ENCODE measurements around the gene CLDN20.
A peak's percentile ranks its signal among the peaks of the same experiment; 100 is the strongest.
"Not testable (repeated sequence)": the region's sequence is repeated elsewhere in the genome, so short reads cannot be mapped to it uniquely, and the experiment has no call there.

The CLDN20 gene

DNA sequence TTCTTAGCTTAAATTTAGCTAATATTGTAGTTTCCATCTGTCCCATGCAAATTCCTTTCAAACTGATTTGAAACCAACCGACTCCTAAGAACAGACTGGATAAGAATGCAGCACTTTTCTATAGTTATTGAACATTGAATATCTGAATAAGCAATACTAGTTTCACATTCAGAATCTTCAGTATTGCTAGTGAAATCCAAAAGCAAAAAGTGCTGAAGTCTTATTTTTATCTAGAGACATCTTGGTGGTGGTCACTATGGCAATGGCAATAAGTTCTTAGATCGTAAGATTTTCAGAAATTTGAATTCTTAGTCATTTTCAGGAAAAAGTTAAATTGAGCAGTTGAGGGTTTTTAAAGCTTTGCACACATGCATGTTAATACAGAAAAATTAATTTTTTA is 47.8 kb downstream of the CLDN20 start:
- no peak for DNase-seq (ENCODE audit: low read depth, low spot score)

DNA sequence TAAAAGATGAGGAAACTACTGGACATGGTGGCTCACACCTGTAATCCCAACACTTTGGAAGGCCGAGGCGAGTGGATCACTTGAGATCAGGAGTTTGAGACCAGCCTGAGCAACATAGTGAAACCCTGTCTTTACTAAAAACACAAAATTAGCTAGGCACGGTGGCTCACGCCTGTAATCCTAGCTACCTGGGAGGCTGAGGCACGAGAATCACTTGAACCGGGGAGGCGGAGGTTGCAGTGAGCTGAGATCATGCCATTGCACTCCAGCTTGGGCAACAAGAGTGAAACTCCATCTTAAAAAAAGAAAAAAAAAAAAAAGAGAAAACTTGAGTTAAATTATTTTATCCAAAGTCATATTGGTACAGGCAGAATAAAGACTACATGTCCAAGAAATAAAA is 49.1 kb downstream of the CLDN20 start:
- not testable (repeated sequence) for DNase-seq (ENCODE audit: low read depth, low spot score)

DNA sequence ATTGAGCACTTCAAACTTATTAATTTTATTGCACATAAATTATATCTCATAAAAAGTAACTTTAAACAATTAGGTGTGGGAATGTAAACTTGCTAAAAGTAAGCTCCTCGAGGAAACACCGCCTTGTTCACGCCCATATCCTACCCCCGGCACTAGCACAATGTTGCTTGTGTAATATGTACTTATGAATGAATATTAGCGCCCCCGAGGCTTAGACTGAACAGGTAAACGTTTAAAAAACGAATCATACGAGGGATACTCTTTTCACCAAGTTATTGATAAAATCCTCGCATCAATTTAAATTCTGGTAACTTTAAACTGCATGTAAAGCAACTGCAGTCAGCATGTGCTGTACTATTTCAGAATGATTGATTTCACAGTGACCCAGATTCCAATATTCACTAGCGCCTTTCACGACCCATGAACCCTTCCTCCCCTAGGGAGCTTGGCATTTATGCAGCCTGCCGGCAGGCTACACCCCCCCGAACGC is 49.8 kb downstream of the CLDN20 start:
- no peak for DNase-seq (ENCODE audit: low read depth, low spot score)

DNA sequence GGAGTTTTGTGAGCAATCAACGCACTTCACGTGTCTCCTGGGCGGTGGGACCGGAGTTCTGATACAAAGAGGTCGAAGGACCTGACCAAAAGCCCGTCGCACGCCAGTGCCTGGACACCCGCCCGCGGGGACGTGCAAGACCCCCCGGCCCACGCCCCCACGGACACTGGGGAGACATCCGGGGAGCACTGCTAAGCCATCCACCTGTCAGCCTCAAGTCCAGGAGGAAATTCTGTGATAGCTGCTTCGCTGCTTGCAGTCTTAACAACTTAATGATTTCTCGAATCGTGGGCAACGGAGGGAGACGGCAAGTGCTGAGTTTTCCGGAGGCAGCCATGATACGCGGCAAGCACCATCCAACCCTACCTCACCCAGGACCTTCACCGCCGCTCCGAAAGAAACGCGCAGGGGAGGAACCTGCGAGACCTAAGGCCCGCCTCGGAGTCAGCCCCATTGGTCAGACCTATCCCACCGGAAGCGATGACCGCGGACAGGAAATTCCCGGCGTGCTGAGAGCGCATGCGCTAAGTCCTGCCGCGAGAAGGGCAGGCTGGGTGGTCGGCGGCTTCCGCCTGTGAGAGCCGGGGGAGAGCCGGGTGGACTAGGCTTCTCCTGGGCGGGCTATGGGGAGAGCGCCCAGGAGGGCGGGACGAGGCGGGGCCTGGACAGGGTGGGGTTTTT is 50.4 kb downstream of the CLDN20 start, which contains the start of gene TFB1M:
Gene TFB1M (minus strand): TSS at position 393 of the 681 bp plus-strand sequence. CDS start 56 bp downstream, at position 337.
- DNase-seq (ENCODE audit: low read depth, low spot score) = peak; percentile 98

DNA sequence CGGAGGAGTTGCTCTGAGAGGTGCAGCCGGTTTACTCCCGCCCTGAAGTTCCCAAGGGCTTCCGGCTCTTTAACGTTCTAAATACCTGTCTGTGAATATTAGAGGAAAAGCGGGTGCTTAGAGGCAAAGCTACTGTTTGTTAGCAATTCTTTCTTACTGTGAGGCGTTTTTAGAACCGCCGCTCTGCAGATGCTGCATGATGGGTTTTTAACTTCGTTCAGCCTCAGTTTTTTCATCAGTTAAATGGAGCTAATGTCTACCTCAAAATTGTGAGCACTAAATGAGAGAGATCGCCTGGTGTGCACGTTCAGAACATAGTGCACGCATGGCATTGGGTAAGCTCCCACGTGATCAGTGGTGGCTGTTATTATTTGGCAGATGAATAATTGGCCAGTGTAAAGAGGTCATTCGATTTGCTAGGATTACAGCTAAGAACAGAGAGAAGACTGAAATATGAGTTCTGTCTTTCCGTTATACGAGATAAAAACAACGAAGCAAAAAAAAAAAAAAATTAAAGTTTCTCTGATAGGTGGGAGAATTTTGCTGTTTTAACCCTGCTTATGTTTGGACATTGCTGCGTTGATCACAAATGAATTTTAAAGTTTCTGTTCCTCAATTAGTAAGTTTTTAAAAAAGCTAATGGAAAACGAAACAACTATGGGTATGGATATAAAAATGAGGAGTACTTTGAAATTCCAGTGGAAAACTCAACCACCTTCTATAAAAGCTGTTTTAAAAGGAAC is 51.1 kb downstream of the CLDN20 start:
- DNase-seq (ENCODE audit: low read depth, low spot score) = peak; percentile 52

DNA sequence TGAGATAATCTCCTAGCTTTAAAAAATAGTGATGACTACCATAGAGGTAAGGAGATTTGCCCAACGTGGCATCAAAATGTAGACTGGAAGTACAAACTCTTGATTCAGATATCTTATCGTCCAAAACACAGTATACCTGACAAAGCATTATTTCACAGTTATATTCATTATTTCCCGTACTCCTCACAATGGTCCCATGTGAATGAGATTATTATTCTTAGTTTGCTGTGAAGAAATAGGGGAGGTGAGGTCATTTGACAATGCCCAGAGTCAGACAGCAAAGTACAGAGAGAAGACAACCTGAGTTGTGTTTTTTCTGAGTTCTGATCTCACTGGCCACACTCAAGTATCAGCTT is 51.7 kb downstream of the CLDN20 start:
- DNase-seq (ENCODE audit: low read depth, low spot score) = no peak

DNA sequence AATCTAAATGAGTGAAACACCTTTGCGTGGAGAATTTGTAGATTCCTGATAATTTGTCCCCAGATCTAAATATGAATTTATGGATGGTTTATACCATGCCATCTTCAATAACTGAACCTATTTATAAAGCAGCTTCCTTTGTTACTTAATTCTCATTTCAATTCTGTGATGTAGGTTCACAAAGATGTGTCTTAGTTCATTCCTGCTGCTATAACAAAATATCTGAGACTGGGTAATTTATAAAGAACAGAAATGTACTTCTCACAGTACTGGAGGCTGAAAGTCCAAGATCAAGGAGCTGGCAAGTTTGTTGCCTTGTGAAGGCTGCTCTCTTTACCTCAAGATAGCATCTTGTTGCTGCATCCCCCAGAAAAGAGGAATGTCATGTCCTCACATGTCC is 52.6 kb downstream of the CLDN20 start:
- DNase-seq (ENCODE audit: low read depth, low spot score) = no peak

DNA sequence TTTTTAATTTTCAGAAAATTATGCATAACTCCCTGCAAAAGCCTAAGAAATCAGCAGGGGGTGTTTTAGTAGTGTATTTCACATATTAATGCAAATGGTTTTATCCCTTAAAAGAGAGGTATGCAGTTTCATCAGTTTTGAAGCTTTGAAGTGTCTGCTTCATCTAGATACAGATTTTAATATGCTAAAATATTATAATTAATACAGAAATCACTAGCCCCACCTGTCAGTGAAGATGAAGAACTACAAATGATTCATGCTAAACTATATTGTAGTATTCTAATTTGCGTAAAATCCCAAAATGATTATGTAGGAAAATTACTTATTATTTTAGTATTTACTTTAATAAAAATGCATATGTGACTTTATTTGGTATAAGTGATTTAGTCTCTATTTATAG is 53.4 kb downstream of the CLDN20 start:
- no peak for DNase-seq (ENCODE audit: low read depth, low spot score)

DNA sequence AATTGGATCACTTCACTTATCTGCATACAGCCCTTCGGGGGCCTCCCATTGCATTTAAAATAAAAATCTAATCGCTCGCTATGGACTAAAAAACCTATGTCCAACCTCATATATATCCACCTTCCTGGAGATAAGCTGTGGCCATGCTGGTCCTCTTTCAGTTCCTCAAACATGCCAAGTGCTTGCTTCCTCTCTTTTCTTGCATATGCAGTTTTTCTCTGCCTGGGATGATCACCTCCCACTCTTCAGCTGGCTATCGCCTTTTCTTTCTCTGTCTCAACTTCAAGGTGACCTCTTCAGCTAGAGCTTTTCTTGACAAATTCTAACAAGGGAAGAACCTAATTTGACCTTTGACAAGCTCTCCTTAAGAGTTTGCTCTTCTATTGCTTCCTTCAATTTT is 56.1 kb downstream of the CLDN20 start:
- DNase-seq (ENCODE audit: low read depth, low spot score) = no peak

DNA sequence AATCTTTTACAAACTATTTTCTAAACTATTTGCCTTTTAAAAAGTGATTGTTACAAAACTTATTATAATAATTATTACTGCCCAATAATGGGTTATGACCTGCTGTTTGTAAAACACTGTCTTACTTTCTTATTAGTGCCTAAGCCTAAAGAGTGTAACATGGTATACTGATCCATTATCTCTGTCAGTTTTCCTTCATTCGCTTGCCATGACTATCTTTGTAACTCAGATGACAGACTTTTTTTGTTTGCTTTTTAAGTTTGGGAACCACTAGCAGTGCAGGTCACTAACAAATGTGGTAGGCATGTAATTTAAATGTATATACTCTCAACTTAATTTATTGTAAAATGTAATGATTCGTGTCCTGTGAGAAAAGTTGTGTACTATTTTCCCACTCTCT is 60.4 kb downstream of the CLDN20 start:
- DNase-seq (ENCODE audit: low read depth, low spot score) = no peak

DNA sequence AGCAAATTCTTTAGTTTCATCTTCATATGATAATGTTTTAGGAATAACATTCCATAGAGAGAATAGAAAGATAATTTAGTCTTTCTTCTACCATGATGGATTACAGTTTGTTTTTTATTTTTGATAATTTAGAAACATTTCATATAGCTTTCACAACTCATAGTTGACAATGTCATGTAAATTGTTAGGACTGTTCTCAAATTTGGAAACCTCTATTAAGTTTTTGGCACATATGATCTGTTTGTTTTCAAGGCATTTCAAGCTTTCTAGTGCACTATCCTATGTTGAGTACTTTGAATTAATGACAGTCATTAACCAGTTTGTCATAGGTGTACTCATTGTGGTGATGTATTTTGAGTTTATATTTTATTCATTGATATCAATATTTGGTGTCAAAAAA is 61.2 kb downstream of the CLDN20 start:
- DNase-seq (ENCODE audit: low read depth, low spot score) = no peak

DNA sequence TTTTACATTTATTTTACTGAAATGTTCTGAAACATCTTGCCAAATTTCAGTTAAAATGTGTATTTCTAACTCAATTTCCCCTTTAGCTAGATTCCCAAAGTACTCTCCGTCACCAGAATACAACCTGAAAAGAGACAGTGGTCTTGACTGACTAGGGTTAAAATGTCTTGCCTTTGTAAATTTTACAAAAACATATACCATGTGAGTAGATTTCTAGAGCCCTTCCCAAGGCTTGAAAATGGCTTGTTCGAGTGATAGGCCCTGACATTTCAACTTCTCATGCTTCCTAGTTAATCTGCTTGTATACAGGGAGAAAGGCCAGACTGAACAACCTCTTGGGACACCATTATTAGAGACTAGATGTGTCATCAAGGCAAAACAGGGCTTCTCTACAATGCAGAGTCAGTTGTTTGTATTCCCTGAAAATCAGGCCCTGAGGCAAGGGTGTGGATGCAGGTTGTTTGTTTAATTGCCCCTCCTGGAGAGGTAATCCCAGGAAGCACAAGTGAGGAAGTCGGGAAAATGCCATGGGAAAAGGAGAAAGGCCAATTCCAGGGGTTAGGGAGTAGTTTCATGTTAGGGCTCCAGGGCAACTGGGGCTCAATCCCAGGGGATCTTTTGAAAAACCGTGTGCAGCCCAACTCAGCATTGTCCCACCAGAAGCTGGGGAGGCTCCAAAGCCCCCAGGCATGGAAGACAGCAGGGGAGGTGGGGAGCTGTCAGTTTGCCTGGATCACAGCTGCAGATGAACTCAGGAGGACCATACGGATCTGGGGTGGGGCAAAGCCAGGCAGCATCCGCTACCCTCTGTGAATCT is 62.1 kb downstream of the CLDN20 start:
- DNase-seq (ENCODE audit: low read depth, low spot score) = no peak
